NCI-H1105 (cell line): ENCODE results near the gene SCFD2.
"Not testable (repeated sequence)": the region's sequence is repeated elsewhere in the genome, so short reads cannot be mapped to it uniquely, and the experiment has no call there.

Source experiments
- DNase-seq: peaks from one replicate; lab custom pipeline; 2025; lab: John Stamatoyannopoulos, UW

The SCFD2 gene

DNA sequence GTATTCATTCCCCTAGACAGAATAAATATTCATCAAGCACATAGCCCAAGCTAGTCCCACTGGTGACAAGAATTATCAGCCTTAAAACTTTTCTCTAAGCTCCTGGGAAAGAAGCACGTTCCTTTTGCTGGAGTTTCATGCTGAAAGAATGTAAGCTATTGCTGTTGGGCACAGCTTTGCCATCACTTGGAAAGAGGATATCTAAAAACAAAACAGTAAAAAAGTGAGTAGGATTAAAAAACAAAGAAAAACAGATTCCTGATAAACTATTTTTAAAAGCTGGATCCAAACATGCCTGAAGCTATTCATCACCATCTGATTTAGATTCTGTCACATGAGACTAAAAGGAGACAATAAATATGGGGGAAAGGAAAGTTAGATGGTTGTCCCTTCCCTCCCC is 176.8 kb downstream of the SCFD2 start:
- DNase-seq: no peak

DNA sequence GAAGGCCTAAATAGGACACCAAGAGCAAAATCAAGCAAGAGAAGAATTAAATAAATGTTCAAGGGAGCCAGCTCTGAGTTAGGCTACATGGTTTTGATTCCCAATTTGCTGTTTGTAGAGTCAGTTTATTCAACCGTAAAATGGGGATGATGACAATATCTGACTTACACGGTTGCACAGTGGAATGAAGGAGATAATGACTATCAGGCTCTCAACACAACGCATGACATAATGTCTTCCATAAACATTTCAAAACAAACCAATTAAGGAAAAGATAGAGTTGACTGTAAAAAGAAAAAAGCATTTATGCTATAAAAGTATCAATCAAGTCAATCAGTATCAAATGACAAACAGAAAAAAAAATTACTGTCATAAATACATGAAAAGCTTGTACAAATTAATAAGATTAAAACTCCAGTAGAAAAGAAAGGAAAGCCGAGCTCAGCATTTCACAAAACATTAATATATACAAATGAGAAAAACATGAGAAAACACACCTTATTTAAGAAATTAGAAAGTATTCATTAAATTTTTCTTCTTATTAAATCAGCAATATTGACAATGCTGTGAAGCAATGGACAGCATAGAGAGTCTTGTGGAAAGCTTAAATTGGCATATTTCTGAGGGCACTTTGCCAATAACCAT is 179.0 kb downstream of the SCFD2 start:
- no peak for DNase-seq

DNA sequence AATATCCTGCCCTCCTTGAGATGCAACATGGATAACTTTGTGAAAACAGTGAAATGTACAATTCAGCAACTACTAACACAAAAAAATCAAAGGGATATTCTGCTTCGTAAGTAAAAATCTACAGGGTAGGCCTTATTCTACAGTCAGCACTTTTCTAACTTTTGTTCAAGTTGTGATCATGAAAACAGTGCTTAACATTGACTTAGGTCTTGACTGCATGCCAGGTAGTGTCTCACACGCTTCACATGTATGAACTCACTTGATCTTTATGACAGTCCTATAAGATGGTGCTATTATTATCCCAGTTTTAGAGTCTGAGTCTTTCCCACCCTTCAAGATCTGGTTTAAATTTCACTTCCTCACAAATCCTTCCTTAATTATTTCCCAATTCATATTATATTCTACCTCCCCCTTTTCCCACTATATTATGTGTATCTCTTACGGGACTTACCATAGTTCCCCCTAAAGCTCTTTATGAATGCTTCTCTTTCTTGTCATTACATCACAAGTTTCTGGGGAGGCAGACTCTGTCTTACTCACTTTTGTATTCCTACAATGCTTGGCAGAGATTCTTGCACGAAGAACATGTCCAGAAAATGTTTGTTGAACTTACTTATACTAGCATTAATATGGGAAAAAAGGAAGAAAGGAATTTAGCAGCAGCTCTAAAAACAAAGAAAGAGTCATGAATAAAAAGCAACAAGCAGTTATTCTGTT is 179.8 kb downstream of the SCFD2 start:
- DNase-seq: no peak

DNA sequence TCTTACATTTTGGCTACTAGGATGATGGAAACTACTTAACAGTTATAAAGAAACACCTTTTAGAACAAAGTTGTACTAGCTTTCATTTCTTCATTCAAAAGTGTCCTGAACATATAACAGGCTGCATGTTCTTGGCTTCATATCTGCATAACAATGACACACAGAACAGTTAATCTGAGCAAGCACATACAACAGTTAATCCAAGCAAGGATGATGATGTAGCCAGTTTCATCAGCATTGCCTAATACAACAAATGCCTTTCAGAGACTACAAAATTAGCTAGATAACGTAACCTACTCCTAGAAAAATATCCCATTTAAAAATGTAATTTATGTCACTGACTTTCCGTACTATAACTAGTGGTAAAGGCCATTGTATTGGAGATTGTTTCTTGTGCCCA is 182.1 kb downstream of the SCFD2 start:
- DNase-seq: no peak

DNA sequence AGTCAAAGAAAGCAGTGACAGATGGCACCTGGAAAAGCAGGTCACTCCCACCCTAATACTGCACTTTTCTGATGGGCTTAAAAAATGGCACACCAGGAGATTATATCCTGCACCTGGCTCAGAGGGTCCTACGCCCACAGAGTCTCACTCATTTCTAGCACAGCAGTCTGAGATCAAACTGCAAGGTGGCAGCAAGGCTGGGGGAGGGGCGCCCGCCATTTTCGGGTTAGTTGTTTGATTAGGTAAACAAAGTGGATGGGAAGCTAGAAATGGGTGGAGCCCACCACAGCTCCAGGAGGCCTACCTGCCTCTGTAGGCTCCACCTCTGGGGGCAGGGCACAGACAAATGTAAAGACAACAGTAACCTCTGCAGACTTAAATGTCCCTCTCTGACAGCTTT is 188.1 kb downstream of the SCFD2 start:
- DNase-seq: not testable (repeated sequence)

DNA sequence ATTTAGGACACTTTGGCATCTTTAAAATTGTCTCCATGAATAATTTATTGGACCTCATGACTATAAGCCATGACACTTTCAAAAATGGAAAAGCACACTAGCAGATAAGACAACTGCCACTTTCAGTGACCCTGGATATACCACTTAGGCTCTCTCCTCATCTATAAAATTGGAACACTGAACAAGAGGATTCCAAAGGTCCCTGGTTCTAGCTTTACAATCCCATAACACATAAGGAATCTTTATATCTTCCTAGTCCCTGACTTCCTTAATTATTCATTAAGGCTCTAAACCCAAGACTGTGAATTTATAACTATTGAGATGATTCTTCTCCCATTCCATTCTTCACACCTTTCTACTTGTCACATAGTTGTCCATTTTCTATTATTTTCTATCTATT is 190.2 kb downstream of the SCFD2 start:
- DNase-seq: no peak

DNA sequence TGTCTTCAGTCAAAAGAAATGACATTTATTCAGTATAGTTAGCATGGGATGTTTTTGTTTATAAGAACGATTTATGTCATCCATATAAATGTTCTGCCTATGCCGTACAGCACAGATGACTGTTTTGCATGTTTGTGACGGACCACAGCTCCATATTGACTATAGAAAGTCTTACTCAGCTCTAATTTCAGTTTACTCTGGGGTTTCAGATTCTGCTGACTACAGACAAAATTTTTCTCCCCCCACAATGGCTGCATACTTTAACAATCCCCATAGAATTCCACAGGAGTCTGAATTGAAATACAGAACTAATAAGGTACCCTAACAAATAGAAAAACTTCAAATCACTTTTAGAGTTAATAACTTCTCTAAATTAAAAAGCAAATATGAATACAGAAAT is 191.0 kb downstream of the SCFD2 start:
- no peak for DNase-seq

DNA sequence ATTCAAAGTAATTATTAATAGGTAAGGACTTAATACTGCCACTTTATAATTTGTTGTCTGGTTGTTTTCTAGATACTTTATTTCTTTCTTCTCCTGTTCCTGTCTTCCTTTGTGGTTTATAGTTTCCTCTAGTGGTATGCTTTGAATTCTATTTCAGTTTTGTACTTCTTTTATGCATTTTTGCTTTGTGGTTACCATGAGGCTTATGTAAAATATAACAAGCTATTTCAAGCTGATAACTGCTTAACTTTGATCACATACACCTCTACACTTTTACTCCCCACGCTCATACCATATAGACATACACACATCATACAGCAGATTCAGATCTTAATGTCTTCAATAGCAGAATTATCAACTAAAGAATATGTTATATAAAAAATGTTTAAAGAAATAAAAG is 192.3 kb downstream of the SCFD2 start:
- no peak for DNase-seq

DNA sequence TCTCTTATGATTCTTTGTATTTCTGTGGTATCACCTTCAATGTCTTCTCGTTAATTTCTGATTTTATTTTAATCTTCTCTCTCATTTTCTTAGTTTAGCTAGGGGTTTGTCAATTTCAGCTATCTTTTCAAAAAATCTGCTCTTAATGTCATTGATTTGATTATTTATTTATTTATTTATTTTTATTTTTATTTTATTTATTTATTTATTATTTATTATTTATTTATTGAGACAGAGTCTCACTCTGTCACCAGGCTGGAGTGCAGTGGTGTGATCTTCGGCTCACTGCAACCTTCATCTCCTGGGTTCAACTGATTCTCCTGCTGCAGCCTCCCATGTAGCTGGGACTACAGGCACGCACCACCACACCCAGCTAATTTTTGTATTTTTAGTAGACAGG is 194.1 kb downstream of the SCFD2 start:
- no peak for DNase-seq

DNA sequence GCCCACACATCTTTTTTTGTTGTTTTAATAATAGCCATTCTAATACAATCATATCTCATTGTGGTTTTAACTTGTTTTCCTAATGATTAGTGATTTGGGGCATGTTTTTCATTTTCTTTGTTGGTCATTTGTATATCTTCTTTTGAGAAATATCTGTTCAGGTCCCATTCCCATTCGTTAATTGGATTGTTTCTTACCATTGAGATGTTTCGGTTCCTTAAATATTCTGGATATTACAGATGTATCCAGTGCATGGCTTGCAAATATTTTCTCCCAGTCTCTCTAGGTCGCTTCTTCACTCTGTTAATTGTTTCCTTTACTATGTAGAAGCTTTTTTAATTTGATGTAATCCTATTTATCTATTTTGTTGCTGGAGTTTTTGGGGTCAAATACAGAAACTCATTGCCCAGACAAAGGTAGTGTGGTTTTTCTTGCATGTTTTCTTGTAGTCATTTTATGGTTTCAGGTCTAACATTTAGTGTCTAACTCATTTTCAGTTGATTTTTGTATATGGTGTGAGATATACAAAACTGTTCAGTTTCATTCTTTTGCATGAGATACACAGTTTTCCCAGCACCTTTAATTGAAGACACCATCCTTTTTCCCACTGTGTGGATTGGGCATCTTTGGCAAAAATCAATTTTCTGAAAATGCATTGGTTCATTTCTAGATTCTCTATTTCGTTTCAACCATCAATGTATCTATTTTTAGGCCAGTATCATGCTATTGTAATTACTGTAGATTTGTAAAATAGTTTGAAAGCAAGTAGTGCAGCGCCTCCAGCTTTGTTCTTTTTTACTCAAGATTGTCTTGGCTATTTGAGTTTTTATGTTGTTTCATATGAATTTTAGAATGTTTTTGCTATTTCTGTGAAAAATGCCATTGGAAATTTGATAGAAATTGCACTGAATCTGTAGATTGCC is 195.9 kb downstream of the SCFD2 start:
- no peak for DNase-seq

DNA sequence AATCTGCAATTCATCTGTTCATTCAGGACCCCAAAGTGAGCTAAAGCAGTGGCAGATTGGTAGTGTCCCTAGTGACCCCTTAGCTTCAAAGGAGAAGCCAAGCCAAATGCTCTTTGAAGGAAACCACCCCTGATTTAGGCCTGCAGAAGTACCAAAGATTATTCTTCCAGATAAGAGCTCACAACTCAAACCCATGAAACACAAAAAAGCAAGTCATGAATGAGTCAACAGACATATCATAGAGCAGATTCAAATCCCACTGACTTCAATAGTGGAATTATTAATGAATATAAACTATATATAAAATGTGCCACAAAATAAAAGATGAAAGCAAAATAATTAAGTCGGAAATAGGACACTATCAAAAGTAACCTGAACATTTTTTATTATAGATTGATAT is 197.6 kb downstream of the SCFD2 start:
- no peak for DNase-seq

DNA sequence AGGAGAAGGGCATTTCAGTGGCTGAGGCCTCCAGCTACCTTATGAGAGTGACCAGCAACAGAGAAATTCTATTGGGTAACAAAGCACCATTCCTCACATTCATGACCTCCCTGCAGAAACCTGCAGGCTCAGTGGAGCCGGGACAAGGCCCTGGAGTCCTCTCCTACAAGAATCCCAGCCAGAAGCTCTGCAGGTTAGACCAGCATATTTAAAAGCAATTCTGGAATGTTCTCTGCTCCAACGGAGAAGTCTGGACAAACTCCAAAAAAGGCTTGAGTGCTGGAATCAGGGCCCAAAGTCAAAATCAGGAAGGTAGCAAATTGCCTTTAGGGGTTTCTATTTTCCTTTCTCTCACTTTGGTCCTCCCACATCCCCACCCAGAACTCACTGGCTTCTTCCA is 202.9 kb downstream of the SCFD2 start:
- DNase-seq: no peak

DNA sequence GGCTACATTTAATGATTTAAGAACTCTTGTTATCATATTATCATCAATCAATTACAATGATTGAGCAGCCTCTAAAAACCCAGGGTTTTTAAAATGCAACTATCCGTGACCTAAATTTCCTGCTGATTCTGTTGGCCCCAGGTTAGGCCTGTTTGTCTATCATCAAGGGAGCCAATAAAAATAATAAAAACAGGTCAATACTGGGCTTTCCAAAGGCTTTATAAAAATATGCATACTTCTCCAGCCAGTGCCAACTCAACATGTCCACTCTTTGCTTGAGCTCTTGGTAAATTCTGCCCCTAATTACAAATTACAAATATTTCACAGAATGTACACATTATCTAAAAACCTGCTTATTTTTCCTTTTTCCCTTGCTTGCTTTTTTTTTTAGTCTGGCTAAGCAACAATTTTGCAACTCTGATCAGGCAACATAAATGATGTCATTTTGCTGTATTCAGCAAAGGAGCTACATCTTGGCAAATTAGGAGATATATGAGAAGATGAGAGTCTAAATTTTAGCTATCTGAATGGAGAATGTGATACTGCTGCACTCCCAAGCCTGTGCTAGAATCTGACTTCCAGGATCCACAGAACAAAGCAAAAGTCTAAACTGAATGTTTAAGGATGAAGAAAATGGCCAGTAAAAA is 204.0 kb downstream of the SCFD2 start:
- DNase-seq: no peak

DNA sequence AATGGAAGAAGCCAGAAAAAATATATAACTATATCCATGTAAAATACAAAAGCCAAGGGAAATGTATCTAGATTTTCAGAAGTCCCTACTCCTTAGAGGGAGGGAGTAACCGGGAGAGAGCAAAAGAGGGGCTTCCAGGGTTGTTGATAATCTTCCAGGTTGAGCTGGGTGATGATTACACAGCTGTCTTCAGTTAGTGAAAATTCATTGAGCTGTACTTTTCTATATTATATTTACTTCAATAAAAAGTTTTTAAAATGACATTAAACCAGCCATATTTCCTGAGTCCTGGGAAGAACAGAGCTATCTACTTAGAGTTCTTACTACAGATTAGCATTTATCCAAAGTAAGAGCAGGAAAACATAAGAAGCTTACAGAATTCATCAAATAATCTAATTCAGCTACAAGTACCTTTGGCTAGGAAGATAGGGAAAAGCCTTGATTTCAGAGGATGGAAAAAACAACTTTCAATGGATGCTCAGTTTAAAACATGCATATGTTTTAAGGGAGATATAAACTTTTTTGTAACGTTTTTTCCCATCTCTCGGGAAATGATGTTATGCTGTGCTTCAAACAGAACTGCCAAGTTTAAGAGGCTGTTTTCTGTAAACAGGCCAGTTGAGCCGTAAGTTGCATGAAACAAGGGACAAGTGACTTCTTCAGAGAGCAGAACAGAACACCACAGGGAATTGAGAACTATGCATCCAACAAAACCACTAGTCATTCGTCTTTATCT is 204.6 kb downstream of the SCFD2 start:
- DNase-seq: no peak

DNA sequence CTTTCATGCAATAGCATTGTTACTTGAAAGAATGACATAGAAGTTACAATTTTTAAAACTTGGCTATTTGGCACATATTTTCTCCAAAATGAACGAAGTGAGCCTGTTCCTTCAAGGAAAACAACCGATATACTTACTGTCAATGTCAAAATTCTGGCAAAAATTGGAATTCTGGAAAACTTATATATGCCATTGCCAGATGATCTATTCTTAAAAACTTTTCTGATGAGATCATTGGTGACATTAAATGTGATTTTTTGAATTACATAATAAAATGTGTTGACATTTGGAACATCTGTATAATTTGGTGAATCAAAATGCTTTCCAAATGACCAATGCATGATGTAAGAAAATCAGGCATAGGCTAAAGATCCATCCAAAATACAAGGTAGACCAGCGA is 209.0 kb downstream of the SCFD2 start:
- DNase-seq: no peak

DNA sequence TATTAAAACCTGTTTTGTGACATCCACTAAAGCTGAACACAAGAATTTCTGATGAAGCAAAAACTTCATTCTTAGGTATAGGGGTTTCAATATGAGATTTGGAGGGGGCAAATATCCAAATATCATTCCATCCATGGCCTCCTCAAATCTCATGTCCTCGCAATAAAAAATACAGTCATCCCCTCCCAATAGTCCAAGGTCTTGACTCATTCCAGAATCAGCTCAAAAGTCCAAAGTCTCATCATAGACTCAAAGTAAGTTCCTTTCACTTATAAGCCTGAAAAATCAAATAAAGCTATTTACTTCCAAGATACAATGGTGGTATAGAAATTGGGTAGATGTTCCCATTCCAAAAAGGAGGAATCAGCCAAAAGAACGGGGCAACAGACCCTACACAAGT is 213.4 kb downstream of the SCFD2 start:
- DNase-seq: no peak

DNA sequence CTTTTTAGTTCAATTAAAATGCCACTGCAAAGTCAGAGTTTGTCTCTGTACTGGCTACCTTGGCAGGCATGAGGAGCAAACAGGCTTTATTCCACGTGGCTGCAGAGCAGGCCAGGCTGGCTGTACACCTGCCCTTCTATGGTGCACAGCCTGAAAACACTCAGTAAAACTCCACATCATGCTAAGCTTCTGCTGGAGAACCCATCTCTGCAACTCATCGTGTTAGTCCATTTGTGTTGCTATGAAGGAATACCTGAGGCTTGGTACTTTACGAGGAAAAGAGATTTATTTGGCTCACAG is 214.4 kb downstream of the SCFD2 start:
- DNase-seq: no peak

DNA sequence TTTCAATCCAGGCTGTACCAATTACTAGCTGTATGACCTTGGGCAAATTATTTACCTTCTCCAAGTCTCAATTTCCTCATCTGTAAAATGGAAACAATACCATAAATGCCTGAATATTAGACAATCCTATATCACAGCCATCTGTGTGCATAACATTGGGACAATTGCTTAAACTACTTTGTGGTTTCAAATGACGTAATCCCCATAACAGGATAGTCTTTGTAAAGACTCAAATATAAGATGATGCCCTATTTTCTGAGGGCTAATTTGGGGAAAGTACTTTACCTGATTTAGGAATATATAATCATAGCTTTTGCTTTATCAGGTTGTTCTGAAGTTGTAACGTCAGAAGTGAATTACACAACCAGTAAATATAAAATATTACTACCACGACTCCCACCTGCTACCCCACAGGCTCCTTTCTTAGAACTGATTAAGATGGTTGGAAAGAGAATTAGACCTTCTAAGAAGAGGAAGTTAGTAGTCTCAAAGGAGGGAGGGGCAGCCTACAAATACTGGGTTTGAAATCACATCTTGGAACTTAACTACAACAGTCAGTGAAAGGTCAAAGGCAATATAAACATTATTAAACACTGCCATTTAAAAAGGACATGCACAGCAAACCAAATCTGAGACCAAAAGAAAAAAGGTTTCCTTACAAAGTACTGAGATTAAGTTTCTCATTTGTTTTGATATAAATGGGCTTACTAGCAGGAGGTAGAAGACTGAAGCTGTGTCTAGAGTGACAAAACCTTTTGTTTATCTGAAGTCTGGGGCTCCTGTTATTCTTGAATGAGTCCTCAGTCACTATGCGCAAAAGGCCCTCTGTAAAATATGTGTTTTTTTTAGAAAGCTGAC is 215.0 kb downstream of the SCFD2 start:
- DNase-seq: no peak

DNA sequence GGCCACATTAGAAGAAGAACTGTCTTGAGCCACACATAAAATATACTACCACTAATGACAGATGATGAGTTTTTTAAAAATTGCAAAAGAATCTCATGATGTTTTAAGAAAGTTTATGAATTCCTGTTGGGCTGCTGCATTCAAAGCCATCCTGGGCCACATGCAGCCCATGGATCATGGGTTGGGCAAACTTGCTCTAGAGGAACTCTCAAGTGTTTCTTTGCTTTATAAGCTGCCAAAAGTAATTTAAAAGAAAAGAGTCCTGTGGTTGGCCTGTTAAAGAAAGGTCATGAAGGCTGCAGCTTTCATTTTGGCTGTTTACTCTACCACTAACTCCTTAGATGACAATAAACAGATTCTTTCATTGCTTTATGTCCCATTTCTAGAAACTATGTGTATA is 218.2 kb downstream of the SCFD2 start:
- DNase-seq: no peak

DNA sequence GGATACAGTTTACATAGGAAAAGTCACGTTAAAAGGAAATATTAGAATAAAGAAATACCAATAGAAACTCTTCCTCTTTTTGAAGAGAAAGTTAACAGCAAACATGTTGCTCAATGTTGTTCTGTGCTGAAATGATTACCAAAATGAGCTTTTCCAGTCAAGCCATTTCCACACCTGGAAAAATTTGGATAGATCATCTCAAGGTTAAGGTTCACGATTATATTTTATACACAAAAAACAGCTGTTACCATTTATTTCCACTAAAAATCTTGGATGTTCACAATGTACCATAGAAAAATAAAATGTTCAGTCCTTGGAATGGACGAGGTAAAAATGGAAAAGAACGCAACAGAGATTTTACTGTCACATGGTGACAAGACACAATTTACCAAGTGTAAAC is 218.7 kb downstream of the SCFD2 start:
- DNase-seq: no peak

DNA sequence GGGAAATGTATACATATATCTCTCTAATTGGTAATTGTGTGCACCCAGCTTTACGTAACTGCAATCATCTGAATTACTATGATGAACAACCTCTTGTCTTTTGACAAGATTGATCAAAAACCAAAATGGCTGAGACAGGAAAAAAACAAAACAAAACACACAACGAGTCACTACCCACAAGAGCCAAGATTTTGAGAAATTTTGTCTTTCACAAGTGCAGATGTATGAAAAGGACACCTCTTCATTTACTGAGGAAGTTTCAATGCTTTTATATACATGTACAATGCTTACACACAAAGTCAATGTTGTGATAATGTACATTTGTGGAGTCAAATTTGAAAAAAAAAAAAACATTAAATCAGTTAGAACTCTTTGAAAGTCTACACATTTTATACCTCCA is 224.6 kb downstream of the SCFD2 start:
- DNase-seq: no peak
